ENCODE data around the gene CEP83. TPM values are rescaled to one million over a fixed set of nuclear protein-coding genes. Genes with fewer than 3 reads are reported as not detected.

Gene CEP83
- total and polyA plus RNA-seq, 2 experiments from 2014 or later = 29.8 to 33.7 TPM

GRCh38 chr12:94372461-94372860 lies 87.2 kb downstream of the CEP83 start:
- DNase-seq (ENCODE audit: low spot score) = no peak
- Mint-ChIP-seq H3K4me1 (0 out of 3 replicates have a peak, but pooled peaks cover 4% of the 10 kb centered on the region), H3K36me3 (ENCODE audit: low read depth) (no peaks in the 10 kb centered on the region; the same call in 1 of the 3 replicates), H3K9me3 (no peaks in the 10 kb centered on the region), H3K27me3 (ENCODE audit: insufficient read depth, low read depth, poor library complexity) (no peaks in the 10 kb centered on the region), H3K4me3 (no peak overlapping the region), H3K27ac (no peak overlapping the region)
- Histone ChIP-seq H3K9me2 (ENCODE audit: insufficient read depth) (no peaks in the 10 kb centered on the region), H3K27ac (ENCODE audit: low read depth) (no peak overlapping the region), H3K79me2 (replicated peaks; ENCODE audit: insufficient read depth) (no peaks in the 10 kb centered on the region), H4K20me1 (replicated peaks; ENCODE audit: insufficient read depth) (no peaks in the 10 kb centered on the region), H3K36me3 (ENCODE audit: insufficient read depth) (no peaks in the 10 kb centered on the region), H3K4me1 (ENCODE audit: insufficient read depth) (no peaks in the 10 kb centered on the region), H2AFZ (no peak overlapping the region), H3K4me2 (no peak overlapping the region), H3F3A (replicated peaks; ENCODE audit: low read depth) (no peaks in the 10 kb centered on the region), H3K27me3 (ENCODE audit: insufficient read depth) (no peaks in the 10 kb centered on the region), H3K4me3 (no peak overlapping the region)
- no peak for TF ChIP-seq ZNF114 (CRISPR knock-in tag; IDR thresholded peaks at IDR 0.05)
- TF ChIP-seq CTCF (conservative IDR thresholded peaks at IDR 0.05; ENCODE audit: low read depth in 2 of 2) = no peak
- TF ChIP-seq EZH2phosphoT487 (IDR thresholded peaks at IDR 0.05; ENCODE audit: unreplicated experiment) = no peak
- no peak for TF ChIP-seq JUNB (IDR thresholded peaks at IDR 0.05; ENCODE audit: unreplicated experiment)
- TF ChIP-seq STAT1 (IDR thresholded peaks at IDR 0.05; ENCODE audit: unreplicated experiment) = no peak
- TF ChIP-seq CREB1 (CRISPR knock-in tag; IDR thresholded peaks at IDR 0.05; ENCODE audit: low read depth) = no peak
- TF ChIP-seq POLR2AphosphoS5 (IDR thresholded peaks at IDR 0.05; ENCODE audit: low read depth) = no peak
- no peak for TF ChIP-seq ZNF331 (CRISPR knock-in tag; IDR thresholded peaks at IDR 0.05; ENCODE audit: low read depth)
- TF ChIP-seq ETS1 (IDR thresholded peaks at IDR 0.05) = no peak
- no peak for TF ChIP-seq REST (IDR thresholded peaks at IDR 0.05; ENCODE audit: unreplicated experiment)
- TF ChIP-seq EZH2 (IDR thresholded peaks at IDR 0.05; ENCODE audit: low read depth, unreplicated experiment) = no peak
- no peak for TF ChIP-seq NANOG (IDR thresholded peaks at IDR 0.05; ENCODE audit: borderline replicate concordance)
- ATAC-seq = no peak

Data from GM23338 (cell line).